DND-41 (cell line): ENCODE measurements around the gene ZBTB32.

Source experiments
- ATAC-seq: fragments of 200-7000 bp; cut with Tn5 transposase; 3 replicates; pipeline ENCODE4 v1.9.1; 2021; ENCODE audit warnings: low read depth; ENCODE audit not compliant: insufficient read depth
- DNase-seq: peaks from one replicate; pipeline ENCODE4 v3.0.0-alpha.2; 2020
- H2AFZ ChIP-seq: 2 replicates; pipeline ENCODE4 v1.6.0; 2012; ENCODE audit warnings: low read depth, low read length
- H3K27ac ChIP-seq: 2 replicates; pipeline ENCODE4 v1.5.1; 2012; ENCODE audit warnings: low read length, inconsistent platforms
- H3K27me3 ChIP-seq: fragments of 200-600 bp; sonication (generic); 2 replicates; pipeline ENCODE4 v1.6.0; 2012; ENCODE audit warnings: low read length, mild to moderate bottlenecking, inconsistent platforms; ENCODE audit not compliant: insufficient read depth, poor library complexity
- H3K36me3 ChIP-seq: 2 replicates; pipeline ENCODE4 v1.5.1; 2012; ENCODE audit warnings: low read length, inconsistent platforms; ENCODE audit not compliant: insufficient read depth
- H3K4me1 ChIP-seq: 2 replicates; pipeline ENCODE4 v1.5.1; 2012; ENCODE audit warnings: mild to moderate bottlenecking, low read length; ENCODE audit not compliant: insufficient read depth
- H3K4me2 ChIP-seq: 2 replicates; pipeline ENCODE4 v1.6.0; 2012; ENCODE audit warnings: mild to moderate bottlenecking, moderate library complexity, low read length, inconsistent platforms; ENCODE audit not compliant: insufficient read depth
- H3K4me3 ChIP-seq, 2 experiments: fragments of 200-600 bp in 1 of 2; shearing (Covaris generic) in 1 of 2; 2 replicates each; pipeline ENCODE4 v1.5.1; 2012 to 2016; ENCODE audit warnings: inconsistent platforms in 2 of 2, low read length in 2 of 2, mild to moderate bottlenecking in 2 of 2, low read depth in 1 of 2, moderate library complexity in 1 of 2
- H3K79me2 ChIP-seq: 2 replicates; pipeline ENCODE4 v1.6.0; 2012; ENCODE audit warnings: low read length, inconsistent platforms; ENCODE audit not compliant: insufficient read depth
- H3K9ac ChIP-seq: 2 replicates; pipeline ENCODE4 v1.6.0; 2012; ENCODE audit warnings: low read depth, mild to moderate bottlenecking, inconsistent platforms, low read length, moderate library complexity
- H3K9me3 ChIP-seq: 2 replicates; pipeline ENCODE4 v1.5.1; 2012; ENCODE audit warnings: low read length, moderate library complexity, mild to moderate bottlenecking, inconsistent platforms; ENCODE audit not compliant: insufficient read depth, severe bottlenecking
- H4K20me1 ChIP-seq: 2 replicates; pipeline ENCODE4 v1.6.0; 2012; ENCODE audit warnings: low read length; ENCODE audit not compliant: insufficient read depth
- EZH2 ChIP-seq: IDR thresholded peaks from 3 replicates; pipeline ENCODE4 v1.6.1; 2012; ENCODE audit warnings: borderline replicate concordance, low read depth, mild to moderate bottlenecking, moderate library complexity, low read length, inconsistent platforms; ENCODE audit not compliant: severe bottlenecking
- TF ChIP-seq, protein P1 (sequence below): IDR thresholded peaks from 2 replicates; pipeline ENCODE4 v1.5.1; 2012; ENCODE audit warnings: borderline replicate concordance, low read length, moderate library complexity, mild to moderate bottlenecking; ENCODE audit not compliant: poor library complexity, severe bottlenecking; ENCODE audit errors: extremely low read depth

The ZBTB32 gene

DNA sequence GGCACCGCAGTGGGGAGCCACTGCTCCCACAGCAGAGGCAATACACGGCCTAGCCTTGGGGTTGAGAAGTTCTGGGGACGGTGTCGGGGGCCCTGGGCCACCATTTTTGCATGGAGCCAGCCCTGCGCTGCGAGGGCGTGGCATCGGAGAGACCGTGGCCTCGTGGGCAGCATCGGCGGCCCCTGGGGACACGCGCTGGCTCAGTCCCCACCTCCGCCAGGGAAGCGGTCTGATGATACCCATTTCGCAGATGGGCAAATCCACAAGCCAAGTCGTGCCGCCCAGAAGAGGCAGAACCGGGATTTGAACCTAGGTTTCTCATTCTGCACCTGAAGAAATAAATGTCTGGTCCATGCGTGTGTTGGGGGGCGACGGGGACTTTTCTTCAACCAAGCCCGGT is 39.2 kb upstream of the ZBTB32 start:
- H2AFZ ChIP-seq: no peak overlapping the region
- no peak overlapping the region for H3K4me2 ChIP-seq
- no peaks in the 10 kb centered on the region for H3K27me3 ChIP-seq
- H3K9me3 ChIP-seq: no peaks in the 10 kb centered on the region
- H3K4me1 ChIP-seq: no peaks in the 10 kb centered on the region
- ATAC-seq (no peak), DNase-seq (no peak)
- H3K4me3 ChIP-seq: no peak overlapping the region
- H3K27ac ChIP-seq: no peak overlapping the region
- TF ChIP-seq, protein P1, sequence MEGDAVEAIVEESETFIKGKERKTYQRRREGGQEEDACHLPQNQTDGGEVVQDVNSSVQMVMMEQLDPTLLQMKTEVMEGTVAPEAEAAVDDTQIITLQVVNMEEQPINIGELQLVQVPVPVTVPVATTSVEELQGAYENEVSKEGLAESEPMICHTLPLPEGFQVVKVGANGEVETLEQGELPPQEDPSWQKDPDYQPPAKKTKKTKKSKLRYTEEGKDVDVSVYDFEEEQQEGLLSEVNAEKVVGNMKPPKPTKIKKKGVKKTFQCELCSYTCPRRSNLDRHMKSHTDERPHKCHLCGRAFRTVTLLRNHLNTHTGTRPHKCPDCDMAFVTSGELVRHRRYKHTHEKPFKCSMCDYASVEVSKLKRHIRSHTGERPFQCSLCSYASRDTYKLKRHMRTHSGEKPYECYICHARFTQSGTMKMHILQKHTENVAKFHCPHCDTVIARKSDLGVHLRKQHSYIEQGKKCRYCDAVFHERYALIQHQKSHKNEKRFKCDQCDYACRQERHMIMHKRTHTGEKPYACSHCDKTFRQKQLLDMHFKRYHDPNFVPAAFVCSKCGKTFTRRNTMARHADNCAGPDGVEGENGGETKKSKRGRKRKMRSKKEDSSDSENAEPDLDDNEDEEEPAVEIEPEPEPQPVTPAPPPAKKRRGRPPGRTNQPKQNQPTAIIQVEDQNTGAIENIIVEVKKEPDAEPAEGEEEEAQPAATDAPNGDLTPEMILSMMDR: no peak
- no peak for TF ChIP-seq EZH2
- no peaks in the 10 kb centered on the region for H3K79me2 ChIP-seq
- H3K9ac ChIP-seq: no peak overlapping the region
- H3K36me3 ChIP-seq: peaks cover 9% of the 10 kb centered on the region; the same call in 1 of the 2 replicates
- 0 out of 2 replicates have a peak, but pooled peaks cover 4% of the 10 kb centered on the region for H4K20me1 ChIP-seq

DNA sequence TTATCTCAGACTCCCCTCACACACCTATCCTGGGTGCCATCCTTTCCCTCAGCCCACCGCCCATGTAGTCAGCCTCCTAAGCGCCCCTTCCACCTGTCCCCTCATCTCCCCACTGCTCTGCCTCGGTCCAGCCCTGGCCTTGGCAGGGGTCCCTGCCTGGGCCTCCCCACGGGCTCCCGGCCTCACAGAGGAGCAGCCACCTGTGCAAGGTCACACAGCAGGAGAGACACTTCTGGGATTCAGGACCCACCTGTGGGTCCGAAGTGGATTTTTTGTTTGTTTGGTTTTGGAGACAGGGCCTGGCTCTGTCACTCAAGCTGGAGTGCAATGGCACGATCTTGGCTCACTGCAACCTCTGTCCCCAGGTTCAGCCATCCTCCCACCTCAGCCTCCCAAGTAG is 38.8 kb upstream of the ZBTB32 start:
- no peak overlapping the region for H3K27ac ChIP-seq
- DNase-seq (no peak), ATAC-seq (no peak)
- TF ChIP-seq EZH2: no peak
- TF ChIP-seq, protein P1: no peak
- H3K4me1 ChIP-seq: no peaks in the 10 kb centered on the region
- H3K27me3 ChIP-seq: no peaks in the 10 kb centered on the region
- H3K79me2 ChIP-seq: no peaks in the 10 kb centered on the region
- H3K36me3 ChIP-seq: peaks cover 9% of the 10 kb centered on the region; the same call in 1 of the 2 replicates
- no peak overlapping the region for H3K4me2 ChIP-seq
- 0 out of 2 replicates have a peak, but pooled peaks cover 4% of the 10 kb centered on the region for H4K20me1 ChIP-seq
- no peak overlapping the region for H2AFZ ChIP-seq
- H3K9ac ChIP-seq: no peak overlapping the region
- H3K4me3 ChIP-seq: no peak overlapping the region
- H3K9me3 ChIP-seq: no peaks in the 10 kb centered on the region

- Histone ChIP-seq H3K27ac (no peak within 1 kb of the TSS), H3K4me1 (no peaks in the 10 kb centered on the region), H3K9me3 (no peaks in the 10 kb centered on the region), H4K20me1 (0 out of 2 replicates have a peak, but pooled peaks cover 4% of the 10 kb centered on the region), H3K4me3 (no peak within 1 kb of the TSS), H3K36me3 (peaks cover 6% of the 10 kb centered on the region; the same call in 1 of the 2 replicates), H3K4me2 (no peak within 1 kb of the TSS), H3K79me2 (no peaks in the 10 kb centered on the region), H3K9ac (no peak within 1 kb of the TSS), H2AFZ (no peak within 1 kb of the TSS), H3K27me3 (no peaks in the 10 kb centered on the region)
- no peak for TF ChIP-seq EZH2
- TF ChIP-seq, protein P1: no peak
- no peak for DNase-seq
- no peak for ATAC-seq
Measured at GRCh38 chr19:35666251-35666913, 38.0 kb upstream of the ZBTB32 start, which contains the start of gene UPK1A. UPK1A (plus strand) TSS chr19:35666517; CDS start chr19:35666813, 296 bp downstream.

DNA sequence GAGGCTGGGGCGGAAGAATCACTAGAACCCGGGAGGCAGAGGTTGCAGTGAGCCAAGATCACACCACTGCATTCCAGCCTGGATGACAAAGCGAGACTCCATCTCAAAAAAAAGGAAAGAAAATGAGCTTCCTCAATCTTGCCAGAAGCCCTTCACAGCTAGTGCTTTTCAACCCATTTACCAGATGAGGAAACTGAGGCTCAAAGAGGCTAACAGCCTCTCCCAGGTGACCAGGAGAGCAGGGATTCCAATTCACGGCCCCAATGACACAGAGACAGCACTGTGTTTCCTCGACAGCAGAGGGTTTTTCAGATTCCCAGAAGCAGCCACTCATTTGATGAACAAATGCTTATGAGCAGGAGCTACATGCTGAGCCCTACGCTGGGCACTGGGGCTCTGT is 34.8 kb upstream of the ZBTB32 start:
- H3K27ac ChIP-seq: no peak overlapping the region
- no peaks in the 10 kb centered on the region for H3K4me1 ChIP-seq
- ATAC-seq (no peak), DNase-seq (no peak)
- H3K36me3 ChIP-seq: no peaks in the 10 kb centered on the region
- no peaks in the 10 kb centered on the region for H3K79me2 ChIP-seq
- H3K4me3 ChIP-seq: no peak overlapping the region
- no peaks in the 10 kb centered on the region for H3K27me3 ChIP-seq
- no peak overlapping the region for H3K9ac ChIP-seq
- H3K4me2 ChIP-seq: no peak overlapping the region
- TF ChIP-seq, protein P1: no peak
- no peak for TF ChIP-seq EZH2
- 0 out of 2 replicates have a peak, but pooled peaks cover 4% of the 10 kb centered on the region for H4K20me1 ChIP-seq
- H2AFZ ChIP-seq: no peak overlapping the region
- no peaks in the 10 kb centered on the region for H3K9me3 ChIP-seq
